Fibroblast of lung (primary cell): ENCODE measurements around the gene FNDC8. TPM values are rescaled to one million over a fixed set of nuclear protein-coding genes. Genes with fewer than 3 reads are reported as not detected.
"Not testable (repeated sequence)": the region's sequence is repeated elsewhere in the genome, so short reads cannot be mapped to it uniquely, and the experiment has no call there.

ENCODE experiments used
- DNase-seq, 2 donors: peaks; one replicate each; pipeline versions ENCODE4 v3.0.0 to v3.0.0-alpha.2; 2010; ENCODE audit warnings: low read depth in 2 of 2
- H2AFZ ChIP-seq: 2 replicates; pipeline ENCODE4 v1.5.1; 2012; ENCODE audit warnings: low read length, control low read depth, inconsistent platforms
- H3K27ac ChIP-seq: 2 replicates; pipeline ENCODE4 v1.5.1; 2011; ENCODE audit warnings: low read length, control low read depth; ENCODE audit not compliant: insufficient read depth
- H3K27me3 ChIP-seq: 2 replicates; pipeline ENCODE4 v1.5.1; 2011; ENCODE audit warnings: mild to moderate bottlenecking, low read length; ENCODE audit not compliant: control insufficient read depth, insufficient read depth
- H3K36me3 ChIP-seq: 2 replicates; pipeline ENCODE4 v1.5.1; 2011; ENCODE audit warnings: low read length; ENCODE audit not compliant: control insufficient read depth, insufficient read depth
- H3K4me1 ChIP-seq: 2 replicates; pipeline ENCODE4 v1.5.1; 2011; ENCODE audit warnings: low read length; ENCODE audit not compliant: control insufficient read depth, insufficient read depth; ENCODE audit errors: extremely low read depth
- H3K4me2 ChIP-seq: 2 replicates; pipeline ENCODE4 v1.5.1; 2011; ENCODE audit warnings: low read length, control low read depth; ENCODE audit not compliant: insufficient read depth; ENCODE audit errors: extremely low read depth
- H3K4me3 ChIP-seq, 4 experiments: fragments of 200-600 bp in 1 of 4; sonication (generic) in 1 of 4; replicated peaks in 1 of 4; 2 replicates each; pipeline ENCODE4 v1.5.1; 2011 to 2016; ENCODE audit warnings: low read length in 4 of 4, low read depth in 3 of 4, mild to moderate bottlenecking in 3 of 4, control low read depth in 2 of 4, inconsistent platforms in 1 of 4, mixed read lengths in 1 of 4; ENCODE audit not compliant: insufficient read depth in 1 of 4; ENCODE audit errors: control extremely low read depth in 1 of 4
- H3K79me2 ChIP-seq: 2 replicates; pipeline ENCODE4 v1.5.1; 2012; ENCODE audit warnings: mild to moderate bottlenecking, low read length, inconsistent platforms; ENCODE audit not compliant: control insufficient read depth, insufficient read depth
- H3K9ac ChIP-seq: 2 replicates; pipeline ENCODE4 v1.5.1; 2011; ENCODE audit warnings: mild to moderate bottlenecking, low read length, control low read depth; ENCODE audit not compliant: insufficient read depth
- H3K9me3 ChIP-seq: 2 replicates; pipeline ENCODE4 v1.5.1; 2012; ENCODE audit warnings: low read depth, low read length; ENCODE audit not compliant: control insufficient read depth, insufficient read depth
- H4K20me1 ChIP-seq: 2 replicates; pipeline ENCODE4 v1.5.1; 2011; ENCODE audit warnings: low read length; ENCODE audit not compliant: control insufficient read depth, insufficient read depth; ENCODE audit errors: extremely low read depth
- CTCF ChIP-seq, 2 donors: IDR thresholded peaks in 1 of 2; conservative IDR thresholded peaks in 1 of 2; 1 replicate in 1 of 2; 2 replicates in 1 of 2; pipeline ENCODE4 v1.5.1; 2011 to 2012; ENCODE audit warnings: low read length in 2 of 2, control low read depth in 1 of 2, inconsistent platforms in 1 of 2, low read depth in 1 of 2, mild to moderate bottlenecking in 1 of 2
- EZH2 ChIP-seq: IDR thresholded peaks from 2 replicates; pipeline ENCODE4 v1.5.1; 2012; ENCODE audit warnings: low read length, control low read depth, mild to moderate bottlenecking; ENCODE audit errors: missing control alignments
- polyA plus RNA-seq, 2 donors: library from polyadenylated mRNA; depleted of rRNA in 1 of 2; stranded (reverse) in 1 of 2; unstranded in 1 of 2; fragments of >200 nt; gene quantifications; 2 replicates each; pipeline ENCODE4 v1.2.1, GENCODE V29; 2011 to 2012; ENCODE audit warnings: missing spikeins in 1 of 2
- total RNA-seq: library from RNA; depleted of rRNA; stranded (reverse); fragments of >200 nt; gene quantifications from 2 replicates; pipeline ENCODE4 v1.2.1, GENCODE V29; 2014

FNDC8 gene
- total and polyA plus RNA-seq, 2 donors (not counting 1 experiment from before 2014, with no cell fraction given), result not detected

- H3K36me3 ChIP-seq, result no peaks in the 10 kb centered on the region
- H3K9ac ChIP-seq, result peak overlapping the region; percentile 76
- peak overlapping the region; percentile 94 for H3K4me2 ChIP-seq
- H3K27ac ChIP-seq, result peak overlapping the region; percentile 75
- DNase-seq, result peak; percentile 68 to 75
- peaks cover 5% of the 10 kb centered on the region for H3K4me1 ChIP-seq
- no peaks in the 10 kb centered on the region for H3K9me3 ChIP-seq
- H2AFZ ChIP-seq, result peak overlapping the region; percentile 50
- peaks cover 40% of the 10 kb centered on the region for H3K79me2 ChIP-seq
- peak overlapping the region; percentile 54 to 96 (median 84) for H3K4me3 ChIP-seq
- no peaks in the 10 kb centered on the region for H4K20me1 ChIP-seq
- peak; percentile 37 to 71 for TF ChIP-seq CTCF (conservative IDR thresholded peaks at IDR 0.05 in 1 of 2, IDR thresholded peaks at IDR 0.05 in 1 of 2; ENCODE audit: low read depth in 1 of 2, low read length in 2 of 2)
- TF ChIP-seq EZH2, result no peak
- H3K27me3 ChIP-seq, result no peaks in the 10 kb centered on the region
These were observed 32.4 kb upstream of the FNDC8 start for GRCh38 chr17:35088881-35089585.

GRCh38 chr17:35089586-35090296, 31.7 kb upstream of the FNDC8 start:
- H3K4me2 ChIP-seq, result no peak overlapping the region
- TF ChIP-seq CTCF (conservative IDR thresholded peaks at IDR 0.05 in 1 of 2, IDR thresholded peaks at IDR 0.05 in 1 of 2; ENCODE audit: low read depth in 1 of 2, low read length in 2 of 2) (no peak), EZH2 (no peak)
- no peaks in the 10 kb centered on the region for H3K36me3 ChIP-seq
- H3K9me3 ChIP-seq, result no peaks in the 10 kb centered on the region
- H3K4me1 ChIP-seq, result peaks cover 8% of the 10 kb centered on the region
- peak overlapping the region in 2 of 4 experiments; percentile 42 to 46 for H3K4me3 ChIP-seq
- no peaks in the 10 kb centered on the region for H4K20me1 ChIP-seq
- peak overlapping the region; percentile 33 for H3K27ac ChIP-seq
- DNase-seq, result peak in 1 of 2 donors; percentile 47
- H3K27me3 ChIP-seq, result no peaks in the 10 kb centered on the region
- no peak overlapping the region for H3K9ac ChIP-seq
- H3K79me2 ChIP-seq, result peaks cover 34% of the 10 kb centered on the region
- peak overlapping the region; percentile 50 for H2AFZ ChIP-seq

DNA sequence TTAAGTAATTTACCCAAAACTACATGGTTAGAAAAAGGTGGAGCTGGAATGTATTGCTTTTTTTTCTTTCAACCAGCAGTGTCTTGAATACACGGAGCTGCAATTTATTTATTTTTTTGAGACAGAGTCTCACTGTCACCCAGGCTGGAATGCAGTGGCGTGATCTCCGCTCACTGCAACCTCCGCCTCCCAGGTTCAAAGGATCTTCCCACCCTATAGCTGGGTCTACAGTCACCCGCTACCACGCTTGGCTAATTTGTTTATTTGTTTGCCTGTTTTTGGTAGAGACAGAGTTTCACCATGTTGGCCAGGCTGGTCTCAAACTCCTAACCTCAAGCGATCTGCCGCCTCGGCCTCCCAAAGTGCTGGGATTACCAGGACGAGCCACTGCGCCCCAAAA, 30.7 kb upstream of the FNDC8 start:
- H4K20me1 ChIP-seq, H3K27ac ChIP-seq, H3K4me2 ChIP-seq, H3K36me3 ChIP-seq, H2AFZ ChIP-seq, H3K27me3 ChIP-seq, H3K9ac ChIP-seq, H3K4me1 ChIP-seq, H3K9me3 ChIP-seq, DNase-seq, H3K4me3 ChIP-seq: not testable (repeated sequence)
- H3K79me2 ChIP-seq, result peaks cover 30% of the 10 kb centered on the region
